DND-41 (cell line): ENCODE data around the gene NAPA.

ENCODE experiments used
- ATAC-seq: fragments of 200-7000 bp; cut with Tn5 transposase; 3 replicates; pipeline ENCODE4 v1.9.1; 2021; ENCODE audit warnings: low read depth; ENCODE audit not compliant: insufficient read depth
- DNase-seq: peaks from one replicate; pipeline ENCODE4 v3.0.0-alpha.2; 2020
- H2AFZ ChIP-seq: 2 replicates; pipeline ENCODE4 v1.6.0; 2012; ENCODE audit warnings: low read depth, low read length
- H3K27ac ChIP-seq: 2 replicates; pipeline ENCODE4 v1.5.1; 2012; ENCODE audit warnings: low read length, inconsistent platforms
- H3K27me3 ChIP-seq: fragments of 200-600 bp; sonication (generic); 2 replicates; pipeline ENCODE4 v1.6.0; 2012; ENCODE audit warnings: low read length, mild to moderate bottlenecking, inconsistent platforms; ENCODE audit not compliant: insufficient read depth, poor library complexity
- H3K36me3 ChIP-seq: 2 replicates; pipeline ENCODE4 v1.5.1; 2012; ENCODE audit warnings: low read length, inconsistent platforms; ENCODE audit not compliant: insufficient read depth
- H3K4me1 ChIP-seq: 2 replicates; pipeline ENCODE4 v1.5.1; 2012; ENCODE audit warnings: mild to moderate bottlenecking, low read length; ENCODE audit not compliant: insufficient read depth
- H3K4me2 ChIP-seq: 2 replicates; pipeline ENCODE4 v1.6.0; 2012; ENCODE audit warnings: mild to moderate bottlenecking, moderate library complexity, low read length, inconsistent platforms; ENCODE audit not compliant: insufficient read depth
- H3K4me3 ChIP-seq, 2 experiments: fragments of 200-600 bp in 1 of 2; shearing (Covaris generic) in 1 of 2; 2 replicates each; pipeline ENCODE4 v1.5.1; 2012 to 2016; ENCODE audit warnings: inconsistent platforms in 2 of 2, low read length in 2 of 2, mild to moderate bottlenecking in 2 of 2, low read depth in 1 of 2, moderate library complexity in 1 of 2
- H3K79me2 ChIP-seq: 2 replicates; pipeline ENCODE4 v1.6.0; 2012; ENCODE audit warnings: low read length, inconsistent platforms; ENCODE audit not compliant: insufficient read depth
- H3K9ac ChIP-seq: 2 replicates; pipeline ENCODE4 v1.6.0; 2012; ENCODE audit warnings: low read depth, mild to moderate bottlenecking, inconsistent platforms, low read length, moderate library complexity
- H3K9me3 ChIP-seq: 2 replicates; pipeline ENCODE4 v1.5.1; 2012; ENCODE audit warnings: low read length, moderate library complexity, mild to moderate bottlenecking, inconsistent platforms; ENCODE audit not compliant: insufficient read depth, severe bottlenecking
- H4K20me1 ChIP-seq: 2 replicates; pipeline ENCODE4 v1.6.0; 2012; ENCODE audit warnings: low read length; ENCODE audit not compliant: insufficient read depth
- EZH2 ChIP-seq: IDR thresholded peaks from 3 replicates; pipeline ENCODE4 v1.6.1; 2012; ENCODE audit warnings: borderline replicate concordance, low read depth, mild to moderate bottlenecking, moderate library complexity, low read length, inconsistent platforms; ENCODE audit not compliant: severe bottlenecking
- TF ChIP-seq, protein P1 (sequence below): IDR thresholded peaks from 2 replicates; pipeline ENCODE4 v1.5.1; 2012; ENCODE audit warnings: borderline replicate concordance, low read length, moderate library complexity, mild to moderate bottlenecking; ENCODE audit not compliant: poor library complexity, severe bottlenecking; ENCODE audit errors: extremely low read depth

Gene NAPA

DNA sequence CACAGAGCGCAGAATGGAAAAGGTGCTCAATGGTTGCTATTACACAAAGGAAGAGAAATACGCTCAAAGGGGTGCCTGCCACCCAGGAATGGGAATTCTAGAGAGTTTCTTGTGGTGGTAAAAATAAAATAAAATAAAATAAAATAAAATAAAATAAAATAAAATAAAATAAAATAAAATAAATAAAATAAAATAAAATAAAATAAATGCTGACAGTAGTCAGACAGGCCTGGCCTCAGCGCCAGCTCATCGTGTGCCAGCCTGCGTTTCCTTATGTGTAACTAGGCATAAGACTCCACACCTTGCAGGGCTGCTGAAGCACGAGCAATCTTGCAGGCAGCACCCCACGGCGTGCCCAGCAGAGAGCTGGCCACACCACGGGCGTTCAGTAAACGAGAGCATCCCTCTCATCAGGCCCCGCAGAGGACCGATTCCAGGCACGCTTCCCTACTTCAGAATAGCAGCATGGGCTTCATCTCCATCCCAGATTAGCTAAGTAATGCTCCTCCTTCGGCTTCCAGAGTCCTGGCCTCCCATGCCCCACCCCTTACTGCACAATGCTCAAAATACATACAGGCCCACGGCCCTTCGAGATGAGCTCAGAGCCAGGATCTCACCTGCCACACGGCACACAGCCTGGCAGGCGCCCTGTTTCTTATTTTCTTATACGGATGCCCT lies 5.6 kb downstream of the NAPA start:
- DNase-seq (no peak), ATAC-seq (no peak)
- Histone ChIP-seq H4K20me1 (peaks cover 90% of the 10 kb centered on the region), H3K4me3 (no peak overlapping the region), H3K4me1 (peaks cover 25% of the 10 kb centered on the region), H2AFZ (no peak overlapping the region), H3K27ac (no peak overlapping the region), H3K9me3 (no peaks in the 10 kb centered on the region), H3K27me3 (no peaks in the 10 kb centered on the region), H3K36me3 (peaks cover 7% of the 10 kb centered on the region), H3K79me2 (peaks cover 84% of the 10 kb centered on the region), H3K9ac (no peak overlapping the region), H3K4me2 (no peak overlapping the region)
- TF ChIP-seq, protein P1, sequence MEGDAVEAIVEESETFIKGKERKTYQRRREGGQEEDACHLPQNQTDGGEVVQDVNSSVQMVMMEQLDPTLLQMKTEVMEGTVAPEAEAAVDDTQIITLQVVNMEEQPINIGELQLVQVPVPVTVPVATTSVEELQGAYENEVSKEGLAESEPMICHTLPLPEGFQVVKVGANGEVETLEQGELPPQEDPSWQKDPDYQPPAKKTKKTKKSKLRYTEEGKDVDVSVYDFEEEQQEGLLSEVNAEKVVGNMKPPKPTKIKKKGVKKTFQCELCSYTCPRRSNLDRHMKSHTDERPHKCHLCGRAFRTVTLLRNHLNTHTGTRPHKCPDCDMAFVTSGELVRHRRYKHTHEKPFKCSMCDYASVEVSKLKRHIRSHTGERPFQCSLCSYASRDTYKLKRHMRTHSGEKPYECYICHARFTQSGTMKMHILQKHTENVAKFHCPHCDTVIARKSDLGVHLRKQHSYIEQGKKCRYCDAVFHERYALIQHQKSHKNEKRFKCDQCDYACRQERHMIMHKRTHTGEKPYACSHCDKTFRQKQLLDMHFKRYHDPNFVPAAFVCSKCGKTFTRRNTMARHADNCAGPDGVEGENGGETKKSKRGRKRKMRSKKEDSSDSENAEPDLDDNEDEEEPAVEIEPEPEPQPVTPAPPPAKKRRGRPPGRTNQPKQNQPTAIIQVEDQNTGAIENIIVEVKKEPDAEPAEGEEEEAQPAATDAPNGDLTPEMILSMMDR, result no peak
- no peak for TF ChIP-seq EZH2

DNA sequence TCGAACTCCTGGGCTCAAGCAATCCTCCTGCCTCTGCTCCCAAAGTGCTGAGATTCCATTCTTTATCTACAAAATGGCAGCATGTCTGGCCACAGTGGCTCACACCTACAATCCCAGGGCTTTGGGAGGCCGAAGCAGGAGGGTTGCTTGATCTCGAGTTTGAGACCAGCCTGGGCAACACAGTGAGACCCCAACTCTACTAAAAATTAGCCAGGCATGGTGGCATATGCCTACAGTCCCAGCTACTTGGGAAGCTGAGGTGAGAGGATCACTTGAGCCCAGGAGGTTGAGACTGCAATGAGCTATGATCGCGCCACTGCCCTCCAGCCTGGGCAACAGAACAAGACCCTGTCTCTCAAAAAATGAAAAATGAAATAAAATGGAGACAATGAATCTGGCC lies 6.1 kb downstream of the NAPA start:
- H3K4me1 ChIP-seq, result peaks cover 19% of the 10 kb centered on the region
- H3K9ac ChIP-seq, result no peak overlapping the region
- peaks cover 78% of the 10 kb centered on the region for H3K79me2 ChIP-seq
- ATAC-seq (no peak), DNase-seq (no peak)
- TF ChIP-seq, protein P1, result no peak
- no peak for TF ChIP-seq EZH2
- no peaks in the 10 kb centered on the region for H3K27me3 ChIP-seq
- no peak overlapping the region for H3K4me2 ChIP-seq
- no peak overlapping the region for H3K27ac ChIP-seq
- H3K4me3 ChIP-seq, result no peak overlapping the region
- peaks cover 87% of the 10 kb centered on the region for H4K20me1 ChIP-seq
- H2AFZ ChIP-seq, result no peak overlapping the region
- H3K36me3 ChIP-seq, result peaks cover 12% of the 10 kb centered on the region
- H3K9me3 ChIP-seq, result no peaks in the 10 kb centered on the region

DNA sequence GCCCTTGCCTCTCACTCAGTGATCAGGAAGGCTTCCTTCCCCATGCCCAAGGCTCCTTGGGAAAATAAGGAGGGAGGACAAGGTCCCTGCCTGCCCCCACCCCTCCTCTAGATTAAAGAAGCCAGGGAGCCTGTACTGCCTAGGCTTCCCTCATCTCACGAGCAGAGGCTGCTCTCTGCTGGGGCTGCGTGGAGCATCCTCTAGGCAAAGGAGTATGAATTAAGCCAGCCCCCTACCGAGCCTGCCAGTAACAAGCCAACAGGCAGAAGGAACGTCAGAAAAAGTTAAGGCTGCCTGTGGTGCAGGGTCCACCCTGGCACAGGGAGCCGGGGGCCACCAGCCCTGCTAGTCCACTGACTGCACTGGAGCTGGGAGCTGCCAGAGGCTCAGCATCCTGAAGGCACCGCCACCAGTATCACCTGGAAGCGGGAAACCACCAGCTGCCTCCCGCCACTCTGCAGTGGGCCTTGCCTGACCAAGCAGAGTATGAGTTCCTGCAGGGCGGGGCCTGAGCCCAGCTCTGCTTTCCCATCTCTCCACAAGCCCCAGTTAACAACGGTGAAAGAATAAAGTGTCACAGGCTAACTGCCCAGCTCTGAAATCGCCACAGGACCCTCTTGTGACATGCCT lies 6.8 kb downstream of the NAPA start:
- H3K27ac ChIP-seq, result no peak overlapping the region
- H3K36me3 ChIP-seq, result peaks cover 19% of the 10 kb centered on the region
- H3K4me3 ChIP-seq, result no peak overlapping the region
- H3K27me3 ChIP-seq, result no peaks in the 10 kb centered on the region
- H3K9ac ChIP-seq, result no peak overlapping the region
- TF ChIP-seq, protein P1, result no peak
- no peak for TF ChIP-seq EZH2
- DNase-seq (no peak), ATAC-seq (no peak)
- peaks cover 12% of the 10 kb centered on the region for H3K4me1 ChIP-seq
- H4K20me1 ChIP-seq, result peaks cover 88% of the 10 kb centered on the region
- no peaks in the 10 kb centered on the region for H3K9me3 ChIP-seq
- no peak overlapping the region for H3K4me2 ChIP-seq
- peaks cover 71% of the 10 kb centered on the region for H3K79me2 ChIP-seq
- H2AFZ ChIP-seq, result no peak overlapping the region
